ENCODE results near the gene CCDC3. TPM values are rescaled to one million over a fixed set of nuclear protein-coding genes. Genes with fewer than 3 reads are reported as not detected.

Gene CCDC3
- total RNA-seq, 3 donors from 2014 or later (not counting 1 experiment from before 2014, with no cell fraction given): 0.21 to 0.23 (median 0.23) TPM

- intact Hi-C loops (cut with micrococcal nuclease): no loop called here
- H3K9me3 Mint-ChIP-seq: no peaks in the 10 kb centered on the region
- DNase-seq (no peak), ATAC-seq (no peak)
- WGBS (ENCODE audit: insufficient coverage): 40% methylated on average over 1 of the region's 1 CpG
- Histone ChIP-seq H3K4me1 (ENCODE audit: control insufficient read depth, insufficient read depth, low read length) (peaks cover 3% of the 10 kb centered on the region), H3K4me3 (ENCODE audit: low read length) (no peak overlapping the region), H3K9me3 (ENCODE audit: control insufficient read depth, insufficient read depth, low read length) (no peaks in the 10 kb centered on the region), H3K27me3 (ENCODE audit: control insufficient read depth, insufficient read depth, low read length) (no peaks in the 10 kb centered on the region), H3K36me3 (ENCODE audit: control insufficient read depth, insufficient read depth, low read length) (no peaks in the 10 kb centered on the region), H3K27ac (ENCODE audit: low read length) (no peak overlapping the region)
- H3K36me3 Mint-ChIP-seq: no peaks in the 10 kb centered on the region
- H3K4me3 Mint-ChIP-seq: no peak overlapping the region
- H3K4me1 Mint-ChIP-seq: no peaks in the 10 kb centered on the region
- no peak overlapping the region for H3K27ac Mint-ChIP-seq
- TF ChIP-seq, protein P1, sequence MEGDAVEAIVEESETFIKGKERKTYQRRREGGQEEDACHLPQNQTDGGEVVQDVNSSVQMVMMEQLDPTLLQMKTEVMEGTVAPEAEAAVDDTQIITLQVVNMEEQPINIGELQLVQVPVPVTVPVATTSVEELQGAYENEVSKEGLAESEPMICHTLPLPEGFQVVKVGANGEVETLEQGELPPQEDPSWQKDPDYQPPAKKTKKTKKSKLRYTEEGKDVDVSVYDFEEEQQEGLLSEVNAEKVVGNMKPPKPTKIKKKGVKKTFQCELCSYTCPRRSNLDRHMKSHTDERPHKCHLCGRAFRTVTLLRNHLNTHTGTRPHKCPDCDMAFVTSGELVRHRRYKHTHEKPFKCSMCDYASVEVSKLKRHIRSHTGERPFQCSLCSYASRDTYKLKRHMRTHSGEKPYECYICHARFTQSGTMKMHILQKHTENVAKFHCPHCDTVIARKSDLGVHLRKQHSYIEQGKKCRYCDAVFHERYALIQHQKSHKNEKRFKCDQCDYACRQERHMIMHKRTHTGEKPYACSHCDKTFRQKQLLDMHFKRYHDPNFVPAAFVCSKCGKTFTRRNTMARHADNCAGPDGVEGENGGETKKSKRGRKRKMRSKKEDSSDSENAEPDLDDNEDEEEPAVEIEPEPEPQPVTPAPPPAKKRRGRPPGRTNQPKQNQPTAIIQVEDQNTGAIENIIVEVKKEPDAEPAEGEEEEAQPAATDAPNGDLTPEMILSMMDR (IDR thresholded peaks at IDR 0.05): no peak
- peaks cover 2 to 24% of the 10 kb centered on the region in 2 donors for H3K27me3 Mint-ChIP-seq (ENCODE audit: low read depth in 2 of 2)
These were observed 154.8 kb downstream of the CCDC3 start for GRCh38 chr10:12846718-12847117.

Other genes with a start within 250 kb of the CCDC3 start
- gene OPTN, start 98.5 kb upstream of the CCDC3 start, total RNA-seq: 100 to 1,000 TPM; 140 to 177 (median 161) TPM
- 1 to 10 TPM in 2 of 3 donors, under 1 TPM in 1; 0.73 to 2.9 (median 1.3) TPM for gene MCM10, start 159.8 kb upstream of the CCDC3 start, total RNA-seq
- not detected for gene UCMA, start 232.7 kb upstream of the CCDC3 start, total RNA-seq